Colonic mucosa (tissue), 4 donors: ENCODE results near the gene GGA2. TPM values are rescaled to one million over a fixed set of nuclear protein-coding genes. Genes with fewer than 3 reads are reported as not detected.
"Not testable (repeated sequence)": the region's sequence is repeated elsewhere in the genome, so short reads cannot be mapped to it uniquely, and the experiment has no call there.

Experiments
- DNase-seq: peaks from one replicate; pipeline ENCODE4 v3.0.0-alpha.2; 2020
- H3K27ac ChIP-seq: fragments of 200-600 bp; one replicate; pipeline ENCODE4 v1.8.0; 2021
- H3K27me3 ChIP-seq: fragments of 200-600 bp; one replicate; pipeline ENCODE4 v1.8.0; 2021
- H3K36me3 ChIP-seq: fragments of 200-600 bp; one replicate; pipeline ENCODE4 v1.8.0; 2021
- H3K4me1 ChIP-seq: fragments of 200-600 bp; one replicate; pipeline ENCODE4 v1.8.0; 2021; ENCODE audit warnings: mild to moderate bottlenecking
- H3K4me3 ChIP-seq: fragments of 200-600 bp; one replicate; pipeline ENCODE4 v1.8.0; 2021
- H3K9ac ChIP-seq, 2 donors: one replicate each; pipeline ENCODE4 v1.7.0; 2013; ENCODE audit warnings: control low read depth in 2 of 2, low read depth in 2 of 2, low read length in 2 of 2
- H3K9me3 ChIP-seq: fragments of 200-600 bp; one replicate; pipeline ENCODE4 v1.8.0; 2021
- CTCF ChIP-seq: fragments of 200-600 bp; IDR thresholded peaks from one replicate; pipeline ENCODE4 v1.8.0; 2022; ENCODE audit warnings: antibody characterized with exemption, mild to moderate bottlenecking
- intact Hi-C: fragments of 100-400 bp; cut with DNase I; formaldehyde crosslinking; loops from one replicate; pipeline ENCODE4 v1.14.1; 2022
- total RNA-seq, 2 donors: library from RNA; stranded (reverse); fragmentation: NEBNext Ultra II Directional in 1 of 2; extraction: Animal tissue kit (Norgen Biotek cat#: 25700) in 1 of 2; gene quantifications; one replicate each; pipeline ENCODE4 v1.2.1, GENCODE V29; 2021
- donor health status: healthy.
- donor health status: DM: no; HTN: no; CAD: no.
- donor health status: DM: no; HTN: no; CAD: no.

The GGA2 gene
- total RNA-seq, 2 donors from 2014 or later = 45.3 to 48.0 TPM

DNA sequence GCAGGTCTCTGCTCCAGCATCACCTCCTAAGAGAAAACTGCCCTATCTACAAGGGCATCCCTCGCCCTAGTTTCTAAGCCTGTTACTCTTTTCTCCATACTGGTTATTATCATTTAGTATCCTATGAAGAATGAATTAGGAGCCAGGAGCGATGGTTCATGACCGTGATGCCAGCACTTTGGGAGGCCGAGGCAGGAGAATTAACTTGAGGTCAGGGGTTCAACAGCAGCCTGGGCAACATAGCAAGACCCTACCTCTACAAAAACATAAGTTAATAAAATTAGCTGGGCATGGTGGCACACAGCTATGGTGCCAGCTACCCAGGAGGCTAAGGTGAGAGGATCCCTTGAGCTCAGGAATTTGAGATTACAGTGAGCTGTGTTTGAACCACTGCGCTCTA, 39.6 kb upstream of the GGA2 start:
- no peaks in the 10 kb centered on the region for H3K9me3 ChIP-seq
- no peak overlapping the region for H3K27ac ChIP-seq
- H3K4me1 ChIP-seq = no peaks in the 10 kb centered on the region
- no peak for DNase-seq
- no peaks in the 10 kb centered on the region for H3K36me3 ChIP-seq
- H3K9ac ChIP-seq = no peak overlapping the region
- H3K4me3 ChIP-seq = no peak overlapping the region
- no peak for TF ChIP-seq CTCF
- intact Hi-C loops = no loop called here
- H3K27me3 ChIP-seq = no peaks in the 10 kb centered on the region

DNA sequence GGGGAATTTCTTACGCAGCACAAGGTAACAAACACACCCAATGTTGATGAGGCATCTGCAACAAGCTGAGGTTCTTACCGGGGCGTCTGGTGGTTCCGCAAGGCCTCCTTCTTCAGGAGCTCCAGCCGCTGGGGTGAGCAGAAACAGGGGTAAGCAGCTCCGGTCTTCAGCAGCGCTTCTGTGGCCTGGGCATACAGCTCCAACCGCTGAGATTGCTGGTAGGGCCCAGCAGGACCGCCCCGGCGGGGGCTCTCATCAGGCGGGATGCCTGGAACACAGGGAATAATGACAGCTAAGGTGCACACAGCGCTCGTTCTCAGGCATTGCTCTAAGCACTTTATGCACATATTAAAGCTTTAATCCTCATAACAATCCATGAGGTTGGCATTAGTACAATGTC, 34.1 kb upstream of the GGA2 start:
- no peaks in the 10 kb centered on the region for H3K4me1 ChIP-seq
- no peaks in the 10 kb centered on the region for H3K27me3 ChIP-seq
- DNase-seq = no peak
- H3K4me3 ChIP-seq = no peak overlapping the region
- no peak overlapping the region for H3K27ac ChIP-seq
- no peaks in the 10 kb centered on the region for H3K36me3 ChIP-seq
- H3K9me3 ChIP-seq = no peaks in the 10 kb centered on the region
- H3K9ac ChIP-seq = no peak overlapping the region
- intact Hi-C loops = no loop called here
- TF ChIP-seq CTCF = no peak

DNA sequence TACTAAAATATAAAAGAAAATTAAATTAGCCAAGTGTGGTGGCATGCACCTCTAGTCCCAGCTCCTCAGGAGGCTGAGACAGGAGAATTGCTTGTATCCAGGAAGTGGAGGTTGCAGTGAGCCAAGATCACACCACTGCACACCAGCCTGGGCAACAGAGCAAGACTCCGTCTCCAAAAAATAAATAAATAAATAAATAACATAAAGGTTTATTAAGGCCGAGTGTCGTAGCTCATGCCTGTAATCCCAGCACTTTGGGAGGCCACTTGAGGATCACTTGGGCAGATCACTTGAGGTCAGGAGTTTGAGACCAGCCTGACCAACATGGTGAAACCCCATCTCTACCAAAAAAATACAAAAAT, 30.5 kb upstream of the GGA2 start:
- H3K36me3 ChIP-seq, H3K9ac ChIP-seq, intact Hi-C loops: not testable (repeated sequence)

GRCh38 chr16:23539984-23540816, 29.9 kb upstream of the GGA2 start:
- no peak for DNase-seq
- intact Hi-C loops = no loop called here
- no peak overlapping the region for H3K9ac ChIP-seq

More for the DNA sequence above, 30.5 kb upstream of the GGA2 start:
- H3K27ac ChIP-seq, H3K4me1 ChIP-seq, DNase-seq, H3K4me3 ChIP-seq, H3K9me3 ChIP-seq, H3K27me3 ChIP-seq: not testable (repeated sequence)

DNA sequence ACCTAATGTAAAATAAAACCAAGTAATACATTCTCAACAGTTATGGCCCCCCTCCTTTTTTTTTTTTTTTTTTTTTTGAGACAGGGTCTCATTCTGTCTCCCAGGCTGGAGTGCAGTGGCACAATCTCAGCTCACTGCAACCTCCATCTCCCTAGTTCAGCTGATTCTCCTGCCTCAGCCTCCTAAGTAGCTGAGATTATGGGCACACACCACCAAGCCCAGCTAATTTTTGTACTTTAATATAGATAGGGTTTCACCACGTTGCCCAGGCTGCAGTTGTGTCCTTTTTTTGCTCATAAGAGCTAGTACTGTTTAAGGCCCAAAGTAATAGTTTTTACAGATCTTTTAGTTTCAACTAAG, 28.6 kb upstream of the GGA2 start:
- no peaks in the 10 kb centered on the region for H3K36me3 ChIP-seq

More at GRCh38 chr16:23539984-23540816, 29.9 kb upstream of the GGA2 start:
- Histone ChIP-seq H3K36me3 (no peaks in the 10 kb centered on the region), H3K27me3 (no peaks in the 10 kb centered on the region), H3K9me3 (no peaks in the 10 kb centered on the region), H3K4me1 (no peaks in the 10 kb centered on the region), H3K27ac (no peak overlapping the region), H3K4me3 (no peak overlapping the region)
- no peak for TF ChIP-seq CTCF

More for the DNA sequence above, 28.6 kb upstream of the GGA2 start:
- intact Hi-C loops = no loop called here
- Histone ChIP-seq H3K27me3 (no peaks in the 10 kb centered on the region), H3K9me3 (no peaks in the 10 kb centered on the region), H3K4me1 (no peaks in the 10 kb centered on the region), H3K4me3 (no peak overlapping the region), H3K27ac (no peak overlapping the region), H3K9ac (no peak overlapping the region)
- DNase-seq = no peak
- TF ChIP-seq CTCF = no peak
